ENCODE data around the gene SRPX2. TPM values are rescaled to one million over a fixed set of nuclear protein-coding genes. Genes with fewer than 3 reads are reported as not detected.
"Not testable (repeated sequence)": the region's sequence is repeated elsewhere in the genome, so short reads cannot be mapped to it uniquely, and the experiment has no call there.

SRPX2 gene
- total RNA-seq, 1 donor from 2014 or later: 3.6 TPM

DNA sequence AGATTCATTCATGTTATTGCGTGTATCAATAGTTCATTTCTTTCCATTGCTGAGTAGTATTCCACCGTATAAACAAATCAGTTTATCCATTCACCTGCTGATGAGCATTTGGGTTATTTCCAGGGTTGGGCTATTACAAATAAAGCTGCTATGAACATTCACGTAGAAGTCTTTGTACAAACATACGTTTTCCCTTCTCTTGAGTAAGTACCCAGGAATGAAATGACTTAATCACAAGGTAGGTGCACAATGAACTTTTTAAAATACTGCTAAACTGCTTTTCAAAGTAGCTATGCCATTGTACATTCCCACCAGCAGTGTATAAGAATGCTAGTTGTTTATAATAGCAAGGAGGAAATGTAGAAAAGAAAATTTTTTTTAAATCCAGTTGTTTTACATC, 52.0 kb downstream of the SRPX2 start:
- ATAC-seq: no peak
- no peak for DNase-seq (ENCODE audit: low spot score)

DNA sequence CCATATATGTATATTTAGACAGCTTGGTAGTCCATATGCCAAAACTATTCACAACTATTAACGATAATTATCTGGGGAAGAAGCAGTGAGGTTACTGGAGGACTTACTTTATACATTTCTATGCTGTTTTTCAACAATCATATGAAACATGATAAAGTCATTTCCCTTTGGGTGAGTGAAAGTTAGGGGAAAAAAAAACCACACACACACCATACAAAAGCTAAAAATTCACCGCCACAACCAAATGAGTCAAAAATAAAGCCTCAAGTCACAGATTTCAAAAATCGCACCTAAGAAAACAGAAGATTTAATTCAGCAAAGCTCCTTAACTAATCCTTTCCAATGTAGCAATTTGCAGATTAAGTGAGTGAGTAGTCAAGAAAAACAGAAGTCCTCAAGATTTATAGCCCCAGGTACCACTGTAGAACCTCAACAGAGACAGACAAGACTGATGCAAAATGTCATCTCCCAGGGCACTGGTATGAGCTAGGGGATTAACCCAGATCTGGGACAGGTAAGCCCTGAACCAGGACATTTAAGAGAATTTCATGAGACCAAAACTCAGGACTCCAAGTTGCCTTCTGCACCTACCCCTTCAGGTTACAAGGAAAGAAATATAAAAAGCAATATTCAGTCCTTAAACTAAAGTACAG, 52.8 kb downstream of the SRPX2 start:
- DNase-seq (ENCODE audit: low spot score): no peak
- ATAC-seq: no peak

DNA sequence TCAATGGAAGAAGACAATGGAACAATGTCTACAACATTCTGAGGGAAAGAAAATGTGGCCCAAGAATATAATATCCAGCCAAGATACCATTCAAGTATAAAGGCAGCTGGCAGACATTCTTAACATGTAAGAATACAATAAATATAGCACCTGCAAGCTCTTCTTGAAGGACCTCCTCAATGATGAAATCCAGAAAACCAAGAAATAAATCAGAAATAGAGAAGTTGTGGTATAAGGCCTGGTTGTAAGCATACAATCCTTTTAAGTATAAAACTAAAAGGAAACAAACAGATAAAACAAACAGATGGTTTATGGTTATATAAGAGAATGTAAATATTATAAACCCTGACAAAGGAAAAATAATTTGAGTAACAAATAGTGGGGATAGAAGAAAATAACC, 54.6 kb downstream of the SRPX2 start:
- no peak for DNase-seq (ENCODE audit: low spot score)
- ATAC-seq: no peak

DNA sequence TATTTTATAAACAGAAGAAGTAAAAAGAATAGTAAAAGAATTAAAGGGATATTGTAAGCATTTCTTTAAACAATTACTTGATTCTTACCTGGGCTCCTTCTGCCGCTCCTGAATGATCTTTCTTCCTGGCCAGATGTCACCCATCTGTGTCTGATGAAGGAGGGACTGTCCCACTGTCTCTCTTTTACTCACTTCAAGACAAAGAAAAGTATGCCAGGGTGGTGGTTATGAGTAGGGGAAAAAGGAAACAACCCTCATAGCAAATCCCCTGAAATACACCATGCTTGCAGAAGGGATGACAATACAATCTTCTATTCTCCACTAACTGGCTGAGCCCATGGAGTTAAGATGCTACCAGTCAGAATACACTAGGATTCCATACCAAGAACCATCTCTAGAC, 56.8 kb downstream of the SRPX2 start:
- ATAC-seq: no peak
- no peak for DNase-seq (ENCODE audit: low spot score)

DNA sequence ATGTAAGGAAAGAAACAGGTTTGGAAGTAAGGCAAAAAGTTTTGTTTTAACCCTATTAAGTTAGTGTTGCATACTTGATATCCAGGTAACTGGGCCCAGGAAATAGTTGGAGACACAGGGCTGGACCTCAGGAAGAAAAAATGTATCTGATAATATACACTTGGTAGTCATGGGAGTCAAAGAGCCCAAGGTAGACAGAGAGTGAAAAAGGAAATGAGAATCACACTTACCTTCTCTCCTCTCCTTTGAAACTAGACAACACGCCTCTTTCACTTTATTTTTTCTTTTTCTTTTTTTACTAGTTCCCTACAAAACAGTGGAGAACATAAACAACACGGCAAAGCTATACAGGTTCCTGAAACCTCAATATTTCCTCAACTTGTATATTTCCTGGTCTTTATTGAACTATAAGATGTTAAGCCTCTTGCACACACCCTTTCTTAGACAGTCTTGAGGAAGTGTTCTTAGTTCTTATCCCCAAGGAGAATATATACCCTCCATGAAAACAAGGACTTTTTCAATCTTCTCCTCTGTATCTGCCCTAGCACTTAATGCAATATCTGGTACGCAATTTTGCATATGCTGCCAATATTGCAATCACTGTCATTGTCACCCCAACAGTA, 60.7 kb downstream of the SRPX2 start:
- no peak for DNase-seq (ENCODE audit: low spot score)
- ATAC-seq: no peak

DNA sequence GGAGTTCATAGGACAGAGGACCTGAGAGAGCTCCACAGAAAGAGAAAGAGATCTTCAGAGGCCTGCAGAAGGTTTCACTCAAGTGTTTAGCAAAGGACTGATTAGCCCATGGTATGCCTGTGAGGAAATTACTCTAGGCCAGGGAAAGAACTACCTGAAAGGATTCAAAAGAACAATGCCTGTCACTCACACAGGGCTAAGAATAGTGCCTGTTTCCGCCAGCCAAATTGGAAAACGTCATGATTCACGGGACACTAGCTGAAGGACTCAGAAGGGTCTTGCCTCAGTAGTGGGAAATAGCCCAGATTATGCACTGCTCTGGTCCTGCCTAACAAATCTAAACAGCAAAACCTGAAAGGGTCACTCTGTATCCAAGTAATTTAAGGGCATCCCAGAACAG, 66.8 kb downstream of the SRPX2 start:
- no peak for ATAC-seq
- DNase-seq (ENCODE audit: low spot score): no peak

DNA sequence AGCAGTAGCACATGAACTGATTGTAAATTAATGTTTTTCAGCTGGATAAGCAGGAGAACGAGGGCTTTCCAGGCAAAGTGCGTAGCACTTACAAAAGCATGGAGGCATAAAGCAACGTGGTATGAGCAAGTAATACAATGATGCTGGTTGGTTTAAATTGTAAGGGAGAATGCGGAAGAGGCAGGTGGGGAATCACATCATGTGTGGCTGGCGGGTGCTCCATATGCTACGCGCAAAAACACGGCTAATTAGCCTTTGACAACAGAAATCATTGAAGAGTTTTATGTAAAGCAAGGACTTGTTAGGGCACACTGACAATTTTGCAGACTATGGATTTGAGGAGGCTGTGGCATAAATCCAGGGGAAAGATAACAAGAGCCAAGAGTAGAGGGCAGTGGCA, 73.4 kb downstream of the SRPX2 start:
- DNase-seq (ENCODE audit: low spot score): no peak
- no peak for ATAC-seq

DNA sequence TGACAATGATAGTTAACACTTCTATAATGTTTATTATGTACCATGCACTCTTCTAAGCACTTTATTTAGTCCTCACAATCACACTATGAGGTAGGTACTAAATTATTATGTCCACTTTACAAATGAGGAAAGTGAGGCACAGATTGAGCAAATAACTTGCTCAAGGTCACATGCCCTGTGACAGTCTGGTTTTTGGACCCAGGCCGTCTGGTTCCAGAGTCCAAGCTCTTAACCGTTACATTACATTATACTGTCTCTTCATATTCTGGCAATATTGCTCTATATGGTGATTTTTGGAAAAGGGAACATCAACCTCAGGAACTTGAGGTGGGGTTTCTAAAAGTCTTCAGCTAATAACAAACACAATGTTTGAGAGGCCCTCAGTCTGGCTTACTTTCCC, 75.1 kb downstream of the SRPX2 start:
- ATAC-seq (peak; percentile 38), DNase-seq (ENCODE audit: low spot score) (no peak)

DNA sequence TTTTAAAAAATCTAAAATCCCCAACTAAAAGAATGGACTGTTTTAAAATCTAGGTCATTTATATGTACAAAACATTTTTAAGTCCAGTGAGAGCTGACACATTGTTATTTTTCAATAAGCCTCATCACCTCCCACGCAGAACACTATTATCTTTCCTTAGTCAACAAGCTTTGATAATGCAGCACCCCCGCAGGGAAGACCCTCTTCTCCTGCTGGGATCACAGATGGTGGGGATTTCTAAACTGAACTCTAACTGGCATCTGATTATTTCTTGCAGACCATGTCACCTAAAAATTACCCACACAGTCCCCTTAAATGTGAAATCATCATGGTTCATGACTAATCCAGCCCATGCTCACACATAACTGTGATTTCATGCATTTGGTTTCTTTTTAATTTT, 76.3 kb downstream of the SRPX2 start:
- DNase-seq (ENCODE audit: low spot score) (no peak), ATAC-seq (no peak)

DNA sequence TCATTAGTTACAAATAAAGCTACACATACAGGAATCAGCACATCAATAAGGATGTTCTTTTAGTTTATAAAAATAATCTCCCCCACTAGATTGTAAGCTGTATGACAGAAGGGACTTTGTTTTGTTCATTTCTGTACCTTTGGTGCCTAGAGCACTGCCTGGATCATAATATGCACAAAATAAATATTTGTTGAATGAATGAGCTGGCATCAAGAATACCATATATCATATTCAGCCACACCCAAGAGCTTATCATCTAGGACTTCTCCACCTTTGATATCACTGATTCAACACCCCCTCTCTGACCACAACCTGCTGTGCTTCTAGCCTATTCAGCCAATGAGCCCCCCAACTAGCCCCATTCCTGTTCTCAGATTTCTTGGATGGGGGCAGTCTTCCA, 77.3 kb downstream of the SRPX2 start:
- DNase-seq (ENCODE audit: low spot score) (no peak), ATAC-seq (no peak)

DNA sequence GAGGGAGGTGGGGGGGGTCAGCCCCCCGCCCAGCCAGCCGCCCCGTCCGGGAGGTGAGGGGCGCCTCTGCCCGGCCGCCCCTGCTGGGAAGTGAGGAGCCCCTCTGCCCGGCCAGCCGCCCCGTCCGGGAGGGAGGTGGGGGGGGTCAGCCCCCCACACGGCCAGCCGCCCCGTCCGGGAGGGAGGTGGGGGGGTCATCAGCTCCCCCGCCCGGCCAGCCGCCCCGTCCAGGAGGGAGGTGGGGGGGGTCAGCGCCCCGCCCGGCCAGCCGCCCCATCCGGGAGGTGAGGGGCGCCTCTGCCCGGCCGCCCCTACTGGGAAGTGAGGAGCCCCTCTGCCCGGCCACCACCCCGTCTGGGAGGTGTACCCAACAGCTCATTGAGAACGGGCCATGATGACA, 80.0 kb downstream of the SRPX2 start:
- ATAC-seq; DNase-seq (ENCODE audit: low spot score): not testable (repeated sequence)

Other genes with a start within 250 kb of the SRPX2 start
- 0.35 TPM for gene PCDH19, start 233.9 kb upstream of the SRPX2 start, total RNA-seq
- not detected for gene TNMD, start 59.3 kb upstream of the SRPX2 start, total RNA-seq
- 35.2 TPM for gene TSPAN6, start 7.4 kb upstream of the SRPX2 start, total RNA-seq
- gene SYTL4, start 87.9 kb downstream of the SRPX2 start, total RNA-seq: 17.8 TPM
- gene CSTF2, start 176.2 kb downstream of the SRPX2 start, total RNA-seq: 4.8 TPM
- gene NOX1, start 230.2 kb downstream of the SRPX2 start, total RNA-seq: not detected